Measurements from ENCODE around the gene PLRG1. TPM values are rescaled to one million over a fixed set of nuclear protein-coding genes. Genes with fewer than 3 reads are reported as not detected.

PLRG1 gene
- polyA plus RNA-seq, 10 donors, result 50.0 to 69.9 (median 61.8) TPM

Other genes starting within 250 kb of the PLRG1 start
- 10 to 100 TPM in 3 of 10 donors, 1 to 10 TPM in 7; 6.4 to 20.4 (median 8.6) TPM for gene DCHS2, start 58.6 kb downstream of the PLRG1 start, polyA plus RNA-seq (ENCODE audit: insufficient read length in 10 of 10)
- 1 to 10 TPM in 1 of 10 donors, under 1 TPM in 1, not detected in 8; 0.83 to 5.5 TPM for gene FGB, start 12.6 kb upstream of the PLRG1 start, polyA plus RNA-seq (ENCODE audit: insufficient read length in 10 of 10)
- 1 to 10 TPM in 1 of 10 donors, under 1 TPM in 1, not detected in 8; 0.33 to 3.0 TPM for gene FGA, start 40.3 kb upstream of the PLRG1 start, polyA plus RNA-seq (ENCODE audit: insufficient read length in 10 of 10)
- 1 to 10 TPM in 1 of 10 donors, under 1 TPM in 1, not detected in 8; 0.31 to 2.6 TPM for gene FGG, start 62.3 kb upstream of the PLRG1 start, polyA plus RNA-seq (ENCODE audit: insufficient read length in 10 of 10)
- under 1 TPM in 8 of 10 donors, not detected in 2; 0.09 to 0.56 (median 0.19) TPM for gene LRAT, start 193.6 kb upstream of the PLRG1 start, polyA plus RNA-seq (ENCODE audit: insufficient read length in 10 of 10)
- gene RBM46, start 230.9 kb upstream of the PLRG1 start, polyA plus RNA-seq (ENCODE audit: insufficient read length in 10 of 10), result under 1 TPM in 6 of 10 donors, not detected in 4; 0.05 to 0.24 (median 0.13) TPM